ENCODE results near the gene RIMS4.
"Not testable (repeated sequence)": the region's sequence is repeated elsewhere in the genome, so short reads cannot be mapped to it uniquely, and the experiment has no call there.

The RIMS4 gene

GRCh38 chr20:44790638-44791393 is 19.5 kb downstream of the RIMS4 start:
- DNase-seq, result no peak

DNA sequence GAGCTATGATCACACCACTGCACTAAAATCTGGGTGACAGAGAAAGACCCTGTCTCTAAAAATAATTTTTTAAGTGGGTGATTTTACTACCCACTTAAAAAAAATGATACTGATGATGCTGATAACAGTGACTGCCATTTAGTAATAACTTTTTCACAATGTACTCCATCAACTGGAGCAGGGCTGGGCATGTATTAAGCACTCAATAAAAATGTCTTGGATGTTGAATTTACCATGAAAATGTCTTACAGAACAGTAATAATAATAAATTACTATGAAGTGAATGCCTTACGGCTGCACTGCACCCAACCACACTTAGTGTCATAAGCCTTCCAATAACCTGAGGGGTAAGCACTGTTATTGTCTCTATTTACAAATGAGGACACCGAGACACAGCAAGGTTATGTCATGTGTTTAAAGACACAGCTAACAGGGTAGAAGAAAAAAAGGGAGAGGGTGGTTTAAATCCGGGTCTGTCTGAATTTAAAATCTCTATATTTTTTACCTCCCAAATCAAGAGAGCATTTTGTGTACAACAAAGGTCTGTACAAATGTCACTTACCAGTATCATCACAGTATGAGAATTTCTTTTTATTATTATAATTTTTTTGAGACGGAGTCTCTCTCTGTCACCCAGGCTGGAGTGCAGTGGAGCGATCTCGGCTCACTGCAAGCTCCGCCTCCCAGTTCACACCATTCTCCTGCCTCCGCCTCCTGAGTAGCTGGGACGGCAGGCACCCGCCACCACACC is 21.5 kb downstream of the RIMS4 start:
- DNase-seq, result no peak

GRCh38 chr20:44787299-44787698 is 23.0 kb downstream of the RIMS4 start:
- DNase-seq, result no peak

DNA sequence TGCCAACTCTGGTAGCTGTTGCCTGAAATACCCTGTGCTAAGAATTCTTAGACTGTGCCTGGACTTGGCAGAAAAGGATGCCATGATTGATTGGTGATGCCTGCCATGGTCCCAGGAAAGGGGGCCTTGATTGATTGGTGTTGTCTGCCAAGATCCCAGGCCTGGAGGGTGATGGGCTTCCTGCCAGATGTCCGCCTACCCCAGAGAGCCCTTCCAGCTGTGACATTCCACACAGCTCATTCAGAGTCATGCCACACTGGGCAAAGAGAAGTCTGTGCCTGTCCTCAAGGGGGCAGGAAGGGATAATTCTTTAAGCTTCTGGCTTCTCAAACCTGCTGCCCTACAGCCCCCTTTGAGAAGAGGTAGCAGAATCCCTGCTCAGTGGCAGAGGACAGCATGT is 24.6 kb downstream of the RIMS4 start:
- DNase-seq, result no peak

DNA sequence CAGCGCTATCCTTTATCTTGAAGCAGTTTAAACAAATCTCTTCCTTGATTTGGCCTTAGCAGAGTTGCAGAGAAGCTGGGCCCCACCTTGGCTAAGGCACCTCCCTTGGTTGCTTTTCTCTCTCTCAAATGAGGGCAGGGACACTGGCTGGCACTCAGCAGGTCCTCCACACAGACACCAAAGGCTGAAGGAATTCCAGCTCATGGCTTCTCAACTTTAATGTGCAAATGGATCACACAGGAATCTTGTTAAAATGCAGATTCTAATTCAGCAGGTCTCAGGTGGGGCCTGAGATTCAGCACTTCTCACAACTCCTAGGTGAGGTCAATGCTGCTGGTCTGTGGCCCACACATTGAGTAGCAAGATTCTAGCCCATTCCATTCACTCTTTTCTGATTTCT is 25.7 kb downstream of the RIMS4 start:
- no peak for DNase-seq

DNA sequence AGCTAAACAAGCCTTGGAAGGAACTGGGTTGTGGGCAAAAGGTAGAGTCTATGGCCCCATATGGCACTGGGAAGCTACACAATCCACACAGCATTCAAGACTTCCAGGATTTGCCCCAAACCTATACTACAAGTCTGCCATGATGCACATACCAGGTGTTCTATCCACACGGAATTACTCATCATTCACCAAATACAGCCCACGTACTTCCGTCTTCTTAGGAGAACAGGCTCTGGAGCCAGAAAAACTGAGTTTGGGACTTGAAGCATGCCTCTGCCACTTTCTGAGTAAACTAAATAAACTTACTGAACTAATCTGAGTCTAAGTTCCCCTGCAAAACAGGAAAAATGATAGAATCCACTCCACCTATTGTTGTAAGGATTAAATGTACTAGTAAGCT is 28.6 kb downstream of the RIMS4 start:
- DNase-seq, result no peak

DNA sequence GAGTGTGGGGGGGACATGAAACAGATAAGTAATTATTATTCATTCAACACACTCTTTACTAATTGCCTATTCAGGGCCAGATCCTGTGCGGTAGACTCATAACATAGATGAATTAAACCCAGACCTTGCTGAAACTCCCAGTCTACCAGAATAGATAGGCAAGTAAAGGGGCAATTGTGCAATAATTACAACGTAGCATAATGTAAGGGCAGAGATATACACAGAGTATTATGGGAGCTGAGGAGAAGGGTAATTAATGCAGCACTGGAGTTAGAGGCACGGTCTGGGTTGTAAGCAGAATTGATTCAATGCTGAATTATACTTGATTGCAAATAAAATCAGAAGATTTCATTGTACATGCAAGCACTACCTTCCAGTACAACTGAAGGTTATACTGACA is 29.2 kb downstream of the RIMS4 start:
- DNase-seq, result no peak

- DNase-seq, result no peak
Measured at GRCh38 chr20:44780226-44780625, 30.1 kb downstream of the RIMS4 start.

- no peak for DNase-seq
Measured at GRCh38 chr20:44776980-44777379, 33.4 kb downstream of the RIMS4 start.

GRCh38 chr20:44773070-44773829 is 37.1 kb downstream of the RIMS4 start:
- DNase-seq, result no peak

DNA sequence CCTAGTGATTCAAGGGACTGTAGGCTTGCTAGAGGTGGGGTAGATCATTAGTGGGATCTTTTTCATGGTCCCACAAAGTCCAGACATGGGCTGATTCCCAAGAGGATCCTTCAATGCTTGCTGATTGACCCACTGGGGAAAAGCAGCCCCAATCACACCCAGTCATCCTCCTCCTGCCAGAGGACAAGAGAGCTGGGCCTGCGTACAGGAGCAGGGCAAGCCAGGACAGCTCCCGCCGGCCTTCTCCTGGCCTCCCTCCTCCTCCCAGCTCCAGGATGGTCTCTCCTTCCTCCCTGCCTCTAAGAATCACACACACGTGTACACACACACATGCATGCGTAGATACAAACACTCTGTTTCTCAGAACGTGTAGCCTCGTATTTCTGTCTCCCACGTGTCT is 37.7 kb downstream of the RIMS4 start:
- no peak for DNase-seq

- no peak for DNase-seq
Measured at GRCh38 chr20:44771172-44771535, 39.2 kb downstream of the RIMS4 start.

GRCh38 chr20:44770484-44771171 is 39.7 kb downstream of the RIMS4 start:
- DNase-seq, result no peak

DNA sequence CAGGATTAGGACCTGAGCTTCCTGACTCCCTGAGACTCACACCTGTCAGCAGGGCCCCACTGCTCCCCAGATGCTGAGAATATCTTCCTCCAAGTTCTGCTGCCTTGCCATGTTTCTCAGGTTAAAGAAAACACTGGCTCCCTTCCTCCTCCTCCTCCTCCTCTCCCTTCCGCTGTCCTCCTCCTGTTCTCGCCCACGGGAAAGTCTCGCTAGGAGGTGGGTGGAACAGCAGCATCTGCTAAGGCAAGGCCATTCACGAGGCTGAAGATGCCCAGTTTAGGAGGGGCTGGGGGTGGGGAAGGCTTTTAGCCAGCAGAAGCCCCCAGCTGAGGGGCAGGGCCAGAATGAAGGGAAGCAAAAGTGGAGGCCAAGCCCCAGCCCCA is 40.9 kb downstream of the RIMS4 start:
- DNase-seq, result no peak

GRCh38 chr20:44768854-44769480 is 41.4 kb downstream of the RIMS4 start:
- no peak for DNase-seq

GRCh38 chr20:44768256-44768655 is 42.1 kb downstream of the RIMS4 start:
- DNase-seq, result no peak

DNA sequence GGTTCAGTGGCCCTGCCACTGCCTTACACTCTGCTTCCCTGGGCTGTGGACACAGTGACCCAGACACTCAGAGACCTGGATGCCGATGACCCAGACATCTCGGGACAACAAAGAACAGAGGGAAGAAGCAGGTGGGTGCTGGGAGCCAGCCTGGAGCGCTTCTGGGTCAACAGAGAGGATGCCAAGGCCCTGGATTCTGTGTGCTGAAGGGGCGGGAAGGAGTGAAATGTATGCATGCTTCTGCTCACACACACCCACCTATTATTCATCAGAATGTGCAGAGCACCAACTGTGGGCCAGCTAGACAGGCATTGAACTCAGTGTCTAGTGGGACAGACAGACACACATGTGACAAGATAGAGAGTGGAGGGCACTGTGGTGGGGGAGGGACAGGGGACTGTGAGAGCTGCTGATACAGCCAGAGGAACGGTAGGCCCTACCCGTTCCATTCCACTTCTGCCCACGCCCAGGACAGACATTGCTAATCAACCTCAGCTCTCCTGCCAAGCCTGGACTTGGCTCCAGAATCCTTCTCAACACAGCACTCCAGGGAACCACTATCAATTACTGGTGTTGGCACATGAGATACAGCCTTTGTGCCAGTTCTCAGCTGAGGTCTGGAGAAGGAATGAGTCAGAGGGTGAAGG is 44.5 kb downstream of the RIMS4 start:
- no peak for DNase-seq

DNA sequence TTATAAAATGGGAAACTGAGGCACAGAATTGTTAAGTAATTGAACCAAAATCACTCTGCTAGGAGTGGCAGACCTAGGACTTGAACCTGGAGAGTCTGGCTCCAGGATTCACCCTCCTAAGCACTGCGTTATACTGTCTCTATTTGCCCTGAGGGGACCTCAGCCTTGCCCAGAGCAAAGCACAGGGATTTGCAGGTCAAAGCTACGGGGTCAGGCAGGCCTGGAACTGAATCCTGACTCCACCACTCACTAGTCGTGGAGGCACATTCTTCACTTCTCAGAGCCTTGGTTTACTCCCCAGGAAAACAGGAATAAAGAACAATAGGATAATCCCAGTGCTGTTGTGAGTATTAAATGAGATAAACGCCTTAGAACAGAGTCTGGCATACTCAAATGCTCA is 45.3 kb downstream of the RIMS4 start:
- no peak for DNase-seq

- DNase-seq, result not testable (repeated sequence)
Measured at GRCh38 chr20:44763798-44764197, 46.5 kb downstream of the RIMS4 start.

DNA sequence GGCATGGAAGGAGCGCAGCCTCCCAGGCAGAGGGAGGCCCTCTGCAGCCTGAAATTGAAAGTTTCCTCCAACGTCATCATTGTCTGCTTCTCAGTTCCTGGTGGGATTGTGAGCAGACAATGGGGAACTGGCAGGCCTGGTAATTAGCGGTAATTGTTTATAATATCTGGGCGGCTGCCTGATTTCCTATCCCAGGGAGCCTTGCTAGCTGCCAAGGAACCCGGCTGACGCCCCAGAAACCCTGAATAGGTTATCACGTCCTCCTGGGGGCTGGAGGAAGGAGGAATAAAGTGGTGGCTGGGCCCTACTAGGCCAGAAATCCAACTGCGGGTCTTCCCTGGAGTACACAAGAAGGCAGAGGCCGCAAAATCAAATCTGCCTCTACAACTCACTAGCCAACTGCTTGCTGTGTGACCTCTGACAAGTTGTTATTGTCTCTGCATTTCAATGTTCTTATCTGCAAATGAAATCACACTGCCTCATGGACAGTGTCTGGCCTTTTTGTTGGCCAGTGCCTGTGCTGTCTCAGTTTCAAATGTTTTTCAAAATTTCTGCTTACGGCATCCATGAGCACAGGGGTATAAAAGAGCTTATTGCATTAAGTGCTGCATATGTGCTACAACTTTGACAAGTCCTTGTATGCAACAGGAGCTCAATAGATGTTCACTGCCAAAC is 47.7 kb downstream of the RIMS4 start:
- DNase-seq, result no peak

DNA sequence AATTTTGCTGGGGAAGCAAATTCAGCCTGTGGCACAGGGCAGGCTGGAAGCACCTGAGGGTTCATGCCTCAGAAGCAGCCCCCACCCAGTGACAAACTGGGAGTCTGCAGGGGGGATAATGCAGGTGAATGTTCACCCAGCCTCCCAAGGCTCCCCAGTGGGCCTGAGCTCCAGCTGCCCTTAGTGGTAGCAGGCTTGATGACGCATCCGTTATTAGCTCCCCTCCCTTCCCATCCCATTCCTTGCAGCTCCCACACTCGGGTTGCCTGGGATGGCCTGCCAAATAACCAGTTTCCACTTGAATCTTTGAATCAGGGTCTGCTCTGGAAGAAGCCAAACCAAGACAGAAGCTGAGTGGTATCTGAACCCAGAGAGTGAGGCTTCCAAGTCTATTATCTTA is 48.9 kb downstream of the RIMS4 start:
- no peak for DNase-seq

- no peak for DNase-seq
Measured at GRCh38 chr20:44759595-44759994, 50.8 kb downstream of the RIMS4 start.
